ENCODE results near the gene CPNE5. TPM values are rescaled to one million over a fixed set of nuclear protein-coding genes. Genes with fewer than 3 reads are reported as not detected.

The CPNE5 gene
- total and polyA plus RNA-seq, 2 of the 4 experiments (the other 2 are of a cell fraction) = 0.07 TPM; not detected in 1

GRCh38 chr6:36740818-36741179 is 98.4 kb downstream of the CPNE5 start:
- TF ChIP-seq SMC3 (IDR thresholded peaks at IDR 0.05; ENCODE audit: low read depth, low read length) (no peak), BHLHE40 (IDR thresholded peaks at IDR 0.05; ENCODE audit: low read depth, low read length) (no peak), CHD1 (IDR thresholded peaks at IDR 0.05; ENCODE audit: low read depth, low read length) (no peak), MAFK (IDR thresholded peaks at IDR 0.05; ENCODE audit: low read depth, low read length) (no peak), NFE2L2 (IDR thresholded peaks at IDR 0.05; ENCODE audit: low read depth, low read length) (no peak), RAD21 (IDR thresholded peaks at IDR 0.05; ENCODE audit: low read length) (no peak), USF2 (IDR thresholded peaks at IDR 0.05; ENCODE audit: low read depth, low read length) (no peak), RFX5 (IDR thresholded peaks at IDR 0.05; ENCODE audit: low read depth, low read length) (no peak), FOS (IDR thresholded peaks at IDR 0.05; ENCODE audit: low read depth, low read length) (no peak), MAZ (IDR thresholded peaks at IDR 0.05; ENCODE audit: borderline replicate concordance, low read depth, low read length) (no peak), RCOR1 (IDR thresholded peaks at IDR 0.05; ENCODE audit: insufficient replicate concordance, low read length) (no peak), POLR2A (IDR thresholded peaks at IDR 0.05; ENCODE audit: low read depth, low read length) (no peak), MXI1 (IDR thresholded peaks at IDR 0.05; ENCODE audit: borderline replicate concordance, low read depth, low read length) (no peak), CEBPB (IDR thresholded peaks at IDR 0.05; ENCODE audit: low read depth, low read length) (no peak)
- TF ChIP-seq, protein P1, sequence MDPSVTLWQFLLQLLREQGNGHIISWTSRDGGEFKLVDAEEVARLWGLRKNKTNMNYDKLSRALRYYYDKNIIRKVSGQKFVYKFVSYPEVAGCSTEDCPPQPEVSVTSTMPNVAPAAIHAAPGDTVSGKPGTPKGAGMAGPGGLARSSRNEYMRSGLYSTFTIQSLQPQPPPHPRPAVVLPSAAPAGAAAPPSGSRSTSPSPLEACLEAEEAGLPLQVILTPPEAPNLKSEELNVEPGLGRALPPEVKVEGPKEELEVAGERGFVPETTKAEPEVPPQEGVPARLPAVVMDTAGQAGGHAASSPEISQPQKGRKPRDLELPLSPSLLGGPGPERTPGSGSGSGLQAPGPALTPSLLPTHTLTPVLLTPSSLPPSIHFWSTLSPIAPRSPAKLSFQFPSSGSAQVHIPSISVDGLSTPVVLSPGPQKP (IDR thresholded peaks at IDR 0.05; ENCODE audit: borderline replicate concordance, low read depth, low read length) = no peak
- TF ChIP-seq, protein P2, sequence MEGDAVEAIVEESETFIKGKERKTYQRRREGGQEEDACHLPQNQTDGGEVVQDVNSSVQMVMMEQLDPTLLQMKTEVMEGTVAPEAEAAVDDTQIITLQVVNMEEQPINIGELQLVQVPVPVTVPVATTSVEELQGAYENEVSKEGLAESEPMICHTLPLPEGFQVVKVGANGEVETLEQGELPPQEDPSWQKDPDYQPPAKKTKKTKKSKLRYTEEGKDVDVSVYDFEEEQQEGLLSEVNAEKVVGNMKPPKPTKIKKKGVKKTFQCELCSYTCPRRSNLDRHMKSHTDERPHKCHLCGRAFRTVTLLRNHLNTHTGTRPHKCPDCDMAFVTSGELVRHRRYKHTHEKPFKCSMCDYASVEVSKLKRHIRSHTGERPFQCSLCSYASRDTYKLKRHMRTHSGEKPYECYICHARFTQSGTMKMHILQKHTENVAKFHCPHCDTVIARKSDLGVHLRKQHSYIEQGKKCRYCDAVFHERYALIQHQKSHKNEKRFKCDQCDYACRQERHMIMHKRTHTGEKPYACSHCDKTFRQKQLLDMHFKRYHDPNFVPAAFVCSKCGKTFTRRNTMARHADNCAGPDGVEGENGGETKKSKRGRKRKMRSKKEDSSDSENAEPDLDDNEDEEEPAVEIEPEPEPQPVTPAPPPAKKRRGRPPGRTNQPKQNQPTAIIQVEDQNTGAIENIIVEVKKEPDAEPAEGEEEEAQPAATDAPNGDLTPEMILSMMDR (conservative IDR thresholded peaks at IDR 0.05; ENCODE audit: low read depth, low read length) = no peak
- no peaks in the 10 kb centered on the region for H3K9me3 ChIP-seq (ENCODE audit: control insufficient read depth, insufficient read depth, low read length)
- H3K4ac ChIP-seq (ENCODE audit: low read depth, low read length) = no peak overlapping the region
- no peak overlapping the region for H3K14ac ChIP-seq (replicated peaks; ENCODE audit: low read depth, low read length)
- H3K36me3 ChIP-seq (ENCODE audit: control insufficient read depth, insufficient read depth, low read length) = no peaks in the 10 kb centered on the region
- no peak overlapping the region for H2BK5ac ChIP-seq (ENCODE audit: low read depth, low read length, poor library complexity, severe bottlenecking)
- no CpG with 5 or more reads among the region's 11 CpGs for WGBS, 2 experiments (ENCODE audit: extremely low coverage in 2 of 2, insufficient read length in 1 of 2)
- no TSS peak for BruUV-seq (replicated peaks)
- in situ Hi-C loops (cut with MboI; ENCODE audit: low sequenced_read_pairs) = no loop called here
- H3K18ac ChIP-seq (ENCODE audit: low read depth, low read length) = no peak overlapping the region
- no peak for DNase-seq
- H3K27ac ChIP-seq (ENCODE audit: insufficient read depth, low read length) = no peak overlapping the region
- H2AFZ ChIP-seq (replicated peaks; ENCODE audit: low read length, poor library complexity) = no peak overlapping the region
- dilution Hi-C loops (cut with HindIII; ENCODE audit: low sequenced_read_pairs, unreplicated experiment) = no loop called here
- no peak overlapping the region for H3K4me3 ChIP-seq (ENCODE audit: insufficient read depth, low read depth, low read length)
- no peak overlapping the region for H2BK15ac ChIP-seq (ENCODE audit: low read depth, low read length)
- H3K9me1 ChIP-seq (ENCODE audit: insufficient read depth, low read length) = peaks cover 4% of the 10 kb centered on the region; the same call in 1 of the 2 replicates
- H4K20me1 ChIP-seq (ENCODE audit: insufficient read depth, low read length) = peaks cover 3% of the 10 kb centered on the region; the same call in 1 of the 2 replicates
- H2BK120ac ChIP-seq (ENCODE audit: low read depth, low read length) = no peak overlapping the region
- no peak overlapping the region for H4K5ac ChIP-seq (ENCODE audit: low read depth, low read length)
- H3K79me1 ChIP-seq (ENCODE audit: low read depth in 1 of 2, low read length in 2 of 2) = no peaks in the 10 kb centered on the region
- no peak overlapping the region for H4K8ac ChIP-seq (ENCODE audit: low read depth in 2 of 2, low read length in 2 of 2)
- intact Hi-C loops (cut with micrococcal nuclease) = no loop called here
- H2BK20ac ChIP-seq (ENCODE audit: low read depth, low read length) = no peak overlapping the region
- H4K91ac ChIP-seq (ENCODE audit: insufficient read depth, low read depth, low read length) = no peak overlapping the region
- CTCF ChIA-PET = no interaction called here
- peaks cover 2% of the 10 kb centered on the region; the same call in 1 of the 2 replicates for H3K4me1 ChIP-seq (ENCODE audit: control insufficient read depth, insufficient read depth, low read length)
- ATAC-seq (ENCODE audit: low read depth) = no peak
- H2AK5ac ChIP-seq (ENCODE audit: low read depth, low read length) = no peak overlapping the region
- H2AK9ac ChIP-seq (replicated peaks; ENCODE audit: low read depth, low read length, poor library complexity) = no peak overlapping the region
- no peak overlapping the region for H3K23ac ChIP-seq (ENCODE audit: low read depth, low read length)
- H3K4me2 ChIP-seq (ENCODE audit: low read depth, low read length) = no peak overlapping the region
- POLR2A ChIA-PET (ENCODE audit: unreplicated experiment) = no interaction called here
- no peak overlapping the region for H3K9ac ChIP-seq (ENCODE audit: low read depth, low read length)
- H3K27me3 ChIP-seq (ENCODE audit: control insufficient read depth, insufficient read depth, low read length) = peaks cover 12% of the 10 kb centered on the region
- no peak overlapping the region for H3K56ac ChIP-seq (ENCODE audit: extremely low read depth, insufficient read depth, low read length)
